ENCODE data around the gene RABGEF1.

GRCh38 chr7:66790196-66790595 is 49.7 kb downstream of the RABGEF1 start:
- TF ChIP-seq, protein P1, sequence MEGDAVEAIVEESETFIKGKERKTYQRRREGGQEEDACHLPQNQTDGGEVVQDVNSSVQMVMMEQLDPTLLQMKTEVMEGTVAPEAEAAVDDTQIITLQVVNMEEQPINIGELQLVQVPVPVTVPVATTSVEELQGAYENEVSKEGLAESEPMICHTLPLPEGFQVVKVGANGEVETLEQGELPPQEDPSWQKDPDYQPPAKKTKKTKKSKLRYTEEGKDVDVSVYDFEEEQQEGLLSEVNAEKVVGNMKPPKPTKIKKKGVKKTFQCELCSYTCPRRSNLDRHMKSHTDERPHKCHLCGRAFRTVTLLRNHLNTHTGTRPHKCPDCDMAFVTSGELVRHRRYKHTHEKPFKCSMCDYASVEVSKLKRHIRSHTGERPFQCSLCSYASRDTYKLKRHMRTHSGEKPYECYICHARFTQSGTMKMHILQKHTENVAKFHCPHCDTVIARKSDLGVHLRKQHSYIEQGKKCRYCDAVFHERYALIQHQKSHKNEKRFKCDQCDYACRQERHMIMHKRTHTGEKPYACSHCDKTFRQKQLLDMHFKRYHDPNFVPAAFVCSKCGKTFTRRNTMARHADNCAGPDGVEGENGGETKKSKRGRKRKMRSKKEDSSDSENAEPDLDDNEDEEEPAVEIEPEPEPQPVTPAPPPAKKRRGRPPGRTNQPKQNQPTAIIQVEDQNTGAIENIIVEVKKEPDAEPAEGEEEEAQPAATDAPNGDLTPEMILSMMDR (conservative IDR thresholded peaks at IDR 0.05 in 1 of 2, IDR thresholded peaks at IDR 0.05 in 1 of 2; ENCODE audit: extremely low read depth in 1 of 2, insufficient read depth in 1 of 2, low read depth in 1 of 2, low read length in 2 of 2): no peak
- no peak for TF ChIP-seq EZH2 (IDR thresholded peaks at IDR 0.05; ENCODE audit: borderline replicate concordance, low read length)

Data from mammary epithelial cell (primary cell).